Stimulated activated CD8-positive, alpha-beta memory T cell treated with anti-CD3 and anti-CD28 coated beads, Interleukin-15, amount 100 ng/mL, for 1 hour (primary cell): ENCODE results near the gene NAT9.

Experiments used
- DNase-seq: peaks from one replicate; pipeline ENCODE4 v3.0.0-alpha.2; 2020; ENCODE audit warnings: low read depth

NAT9 gene

DNA sequence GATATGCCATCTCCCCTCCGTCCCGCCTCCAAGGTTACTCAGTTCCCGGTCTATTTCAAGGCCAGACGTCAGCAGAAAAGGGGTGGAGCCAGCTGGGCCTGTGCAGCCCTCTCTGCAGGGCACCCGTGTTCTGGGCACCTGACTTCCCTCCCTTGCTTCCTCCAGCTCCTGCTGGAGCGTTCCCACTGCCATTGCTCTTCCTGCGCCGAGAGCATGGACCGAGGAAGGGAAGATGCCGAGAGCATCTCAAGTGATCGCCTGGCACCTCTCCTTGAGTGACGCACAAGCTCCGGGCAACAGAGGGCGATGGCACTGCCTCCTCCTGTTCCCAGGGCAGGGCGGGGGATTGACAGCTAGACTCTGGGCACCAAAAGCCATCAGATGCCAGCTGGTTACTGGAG lies 29.4 kb upstream of the NAT9 start:
- no peak for DNase-seq

DNA sequence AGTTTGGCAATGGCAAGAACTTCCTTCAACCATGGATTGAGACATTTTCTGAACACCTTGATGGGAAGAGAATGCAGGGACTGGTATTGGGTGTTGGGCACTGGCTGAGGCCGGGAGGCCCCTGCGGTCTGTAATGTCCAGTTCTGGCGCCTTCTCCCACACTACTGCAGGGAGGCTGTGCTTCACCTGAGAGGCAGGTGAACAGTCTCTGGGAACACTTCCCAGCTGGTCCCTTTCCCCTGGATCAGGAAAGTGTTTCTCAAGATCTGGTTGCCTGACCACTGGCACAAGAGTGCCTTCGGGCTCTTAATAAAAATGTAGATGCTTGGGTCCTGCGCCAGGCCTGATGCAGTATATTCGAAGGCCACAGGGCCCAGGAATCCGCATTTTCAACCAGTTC lies 28.5 kb upstream of the NAT9 start:
- DNase-seq, result no peak

DNA sequence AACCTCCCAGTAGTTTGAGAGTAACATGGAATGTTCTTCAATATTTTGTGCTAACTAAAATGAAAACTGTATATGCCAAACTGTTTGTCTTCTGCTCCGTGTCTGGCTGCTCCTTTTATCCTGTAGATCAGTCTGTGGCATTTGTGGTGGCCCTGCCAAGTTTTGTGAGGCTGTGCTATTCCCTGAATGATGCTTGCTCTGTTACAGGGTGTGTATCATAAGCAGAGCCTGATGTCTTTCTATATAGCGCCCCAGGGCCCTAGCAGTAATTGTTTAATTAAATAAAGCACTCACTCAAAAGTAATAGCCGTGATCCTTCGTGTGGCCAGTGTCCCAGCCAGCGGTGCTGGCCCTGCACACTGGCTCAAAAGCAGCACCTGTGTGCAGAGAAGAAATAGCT lies 27.8 kb upstream of the NAT9 start:
- DNase-seq, result no peak

DNA sequence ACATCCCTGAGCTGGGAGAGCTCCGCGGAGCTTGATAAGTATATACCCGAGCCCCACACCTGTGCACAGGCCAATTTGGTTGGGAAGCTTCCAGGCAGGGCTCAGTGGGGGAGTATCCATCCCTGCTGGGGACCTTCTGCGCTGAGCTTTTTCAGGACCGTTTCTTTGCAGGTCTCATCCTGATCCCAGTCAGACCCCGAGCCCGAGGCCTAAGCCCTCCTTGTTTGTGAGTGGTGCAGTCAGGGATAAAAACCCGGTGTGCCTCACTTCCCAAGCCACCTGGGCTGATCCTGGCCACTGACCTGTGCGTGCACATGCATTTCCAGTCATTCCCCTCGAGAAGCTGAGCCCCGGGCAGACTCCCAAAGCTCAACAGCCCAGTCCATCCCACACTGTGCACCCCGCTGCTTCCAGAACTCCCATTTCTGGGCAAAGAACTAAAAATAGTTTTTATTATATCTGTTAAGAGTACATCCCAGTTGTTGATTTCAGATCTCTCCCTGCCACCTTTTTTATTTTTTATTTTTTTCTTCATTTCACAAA lies 27.3 kb upstream of the NAT9 start:
- DNase-seq, result no peak

DNA sequence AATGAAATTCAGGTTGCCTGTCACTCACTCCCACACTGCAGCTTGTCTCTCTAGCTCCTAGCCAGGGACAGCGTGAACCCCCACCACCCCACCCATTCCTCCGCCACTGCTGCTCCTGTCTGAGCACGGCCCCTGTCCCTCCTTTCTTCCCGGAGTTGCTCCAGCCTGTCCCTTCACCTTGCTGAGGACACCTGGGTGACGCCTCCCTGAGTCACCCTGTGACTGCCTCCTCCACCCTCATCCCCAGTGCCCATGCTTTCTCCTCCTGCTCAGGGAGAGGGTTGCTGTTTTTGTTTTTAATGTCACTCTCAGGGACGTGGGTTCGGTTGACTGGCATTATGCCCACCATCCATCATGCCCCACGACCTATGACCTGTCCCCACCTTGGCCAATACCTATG lies 25.8 kb upstream of the NAT9 start:
- DNase-seq, result no peak

DNA sequence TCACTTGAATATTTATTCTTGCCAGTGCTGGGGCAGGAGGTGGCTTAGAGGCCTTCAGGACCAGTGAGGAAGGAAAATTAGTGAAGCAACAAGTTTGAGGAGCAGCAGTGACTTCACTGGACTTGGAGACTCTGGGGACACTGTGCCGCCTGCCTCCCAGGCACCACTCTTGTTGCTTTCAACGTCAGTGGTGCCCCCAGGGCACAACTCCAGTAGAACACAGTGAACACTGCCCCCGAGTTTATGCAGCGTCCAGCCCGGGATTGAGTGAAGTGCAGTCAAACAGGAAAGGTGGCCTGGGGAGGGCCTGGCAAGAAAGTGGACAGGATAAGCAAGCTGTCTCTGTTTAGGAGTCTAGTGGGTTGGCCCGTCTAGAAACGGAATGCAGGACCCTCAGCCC lies 24.4 kb upstream of the NAT9 start:
- DNase-seq, result no peak

DNA sequence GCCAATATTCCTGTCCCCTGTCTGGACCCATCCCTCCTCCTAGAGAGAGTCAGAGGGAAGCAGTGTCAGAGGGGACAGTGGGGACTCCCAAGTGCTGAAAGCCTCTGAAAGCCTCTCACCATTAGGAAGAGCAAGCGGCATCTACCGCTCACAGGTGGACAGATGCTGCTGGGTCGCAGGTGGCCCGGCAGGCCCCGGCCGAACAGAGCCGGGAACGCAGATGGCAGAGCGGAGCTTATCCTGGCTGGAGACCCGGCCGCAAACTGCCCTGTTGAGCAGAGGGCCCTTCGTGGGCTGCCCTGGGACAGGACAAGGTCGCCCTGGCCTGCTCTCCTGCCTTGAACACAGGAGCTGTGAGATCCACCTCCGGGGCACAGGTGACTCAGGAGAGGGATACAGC lies 23.0 kb upstream of the NAT9 start:
- no peak for DNase-seq

DNA sequence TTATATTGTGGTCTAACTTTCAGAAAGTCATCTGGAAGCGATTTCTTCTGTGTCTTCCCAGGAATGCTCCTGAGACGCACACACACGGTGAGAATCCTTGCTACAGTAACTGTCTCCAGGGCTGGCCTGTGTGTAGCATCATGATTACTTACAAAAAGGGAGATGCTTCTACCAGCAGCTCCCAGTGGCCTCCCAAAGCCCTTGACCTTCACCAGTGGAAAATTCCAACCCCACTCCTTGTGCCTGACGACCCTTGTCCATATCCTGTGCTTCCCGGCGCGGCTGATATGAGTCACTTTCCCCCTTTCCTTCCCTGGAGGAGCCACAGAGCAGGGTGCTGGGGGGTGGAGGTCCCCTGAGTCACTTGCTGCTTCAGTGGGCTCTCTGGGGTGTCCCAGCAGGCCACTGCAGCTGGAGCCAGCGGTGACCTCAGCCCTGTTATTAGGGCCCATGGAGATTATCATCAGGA lies 22.1 kb upstream of the NAT9 start:
- DNase-seq, result no peak

DNA sequence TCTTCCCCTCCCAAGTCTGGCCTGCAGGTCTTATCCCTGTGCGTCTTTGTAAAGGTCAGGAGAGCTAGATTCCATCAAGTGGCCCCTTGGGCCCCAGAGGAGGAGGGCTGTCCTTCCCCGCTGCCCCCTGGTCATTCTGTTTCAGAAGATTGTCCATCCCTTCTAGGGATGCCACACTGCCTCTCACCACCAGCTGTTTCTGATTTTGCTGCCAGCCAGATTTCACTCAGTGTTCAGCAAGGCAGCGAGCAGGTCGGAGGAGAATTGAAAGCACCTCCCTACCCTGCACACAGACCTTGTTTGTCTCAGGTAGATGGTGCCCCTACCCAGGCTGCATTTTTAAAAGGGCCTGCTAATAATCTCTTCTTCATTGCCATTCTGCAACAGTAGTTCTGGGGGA lies 21.7 kb upstream of the NAT9 start:
- no peak for DNase-seq

DNA sequence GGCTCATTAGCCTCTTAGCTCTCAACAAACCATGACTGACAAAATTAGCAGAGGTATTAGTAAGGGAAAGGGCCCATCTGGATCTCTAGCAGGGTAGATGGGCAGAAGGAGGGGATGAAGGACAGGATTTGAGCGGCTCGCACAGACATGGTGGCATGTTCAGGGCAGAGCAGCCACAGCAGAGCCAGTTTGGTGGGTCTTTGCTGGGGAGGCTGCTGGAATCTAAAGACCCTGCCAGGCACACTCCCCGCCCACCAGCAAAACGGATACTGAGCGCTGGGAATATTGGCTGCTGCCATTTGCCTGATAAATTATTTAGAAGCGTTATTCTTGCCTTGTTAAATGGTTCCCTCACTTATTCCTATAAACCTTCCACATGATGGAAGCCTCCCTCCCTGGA lies 20.7 kb upstream of the NAT9 start:
- DNase-seq, result no peak

DNA sequence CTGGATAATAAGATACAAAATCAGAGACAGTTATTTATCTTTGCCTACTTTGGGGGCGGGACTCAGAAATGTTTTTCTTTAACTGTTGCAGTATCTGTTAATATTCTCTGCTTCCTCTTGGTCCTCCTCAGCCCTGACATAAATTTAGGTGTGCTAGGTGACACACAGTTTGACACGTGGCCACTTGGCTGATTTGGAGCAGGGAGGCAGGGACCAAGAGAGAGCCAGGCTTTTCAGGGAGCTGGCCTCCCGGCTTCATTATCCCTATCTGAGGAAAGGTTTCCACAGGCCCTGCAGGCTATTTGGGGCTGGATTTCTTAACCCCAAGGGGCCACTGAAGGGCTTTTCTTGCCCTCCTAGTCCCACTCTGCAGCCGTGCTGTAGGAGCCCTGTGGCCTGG lies 20.1 kb upstream of the NAT9 start:
- DNase-seq, result no peak

DNA sequence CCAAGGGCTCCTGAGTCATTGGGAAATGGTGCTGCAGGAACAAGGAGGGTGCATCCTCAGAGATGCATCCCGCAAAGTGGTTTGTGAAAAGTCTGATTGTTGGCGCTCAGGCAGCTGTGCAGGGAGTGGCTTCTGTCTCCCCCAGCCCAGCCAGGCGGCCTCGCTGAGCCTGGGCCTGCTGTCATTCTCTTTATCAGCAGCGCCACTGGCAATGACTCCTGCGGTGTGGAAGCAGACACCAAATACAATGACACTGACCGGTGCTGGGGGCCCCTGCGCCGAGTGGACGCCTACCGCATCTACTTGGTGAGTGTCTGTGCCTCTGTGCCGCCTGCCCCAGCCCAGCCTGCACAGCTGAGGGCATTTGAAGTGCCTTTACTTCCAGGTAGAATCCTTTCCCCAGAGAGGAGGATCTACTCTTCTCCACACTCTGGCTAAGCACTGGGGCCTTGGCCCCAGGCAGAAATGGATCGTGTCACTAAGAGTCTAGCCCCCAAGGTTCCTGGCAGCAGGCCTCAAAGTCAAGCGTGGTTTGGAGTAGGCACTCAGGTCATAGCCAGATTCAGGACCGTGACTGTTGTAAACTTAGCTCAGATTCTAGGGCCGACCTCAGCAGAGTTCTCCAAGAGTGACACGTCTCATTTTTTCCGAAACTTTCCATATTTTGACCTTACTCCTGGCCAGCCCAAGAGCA lies 19.3 kb upstream of the NAT9 start:
- DNase-seq, result no peak

DNA sequence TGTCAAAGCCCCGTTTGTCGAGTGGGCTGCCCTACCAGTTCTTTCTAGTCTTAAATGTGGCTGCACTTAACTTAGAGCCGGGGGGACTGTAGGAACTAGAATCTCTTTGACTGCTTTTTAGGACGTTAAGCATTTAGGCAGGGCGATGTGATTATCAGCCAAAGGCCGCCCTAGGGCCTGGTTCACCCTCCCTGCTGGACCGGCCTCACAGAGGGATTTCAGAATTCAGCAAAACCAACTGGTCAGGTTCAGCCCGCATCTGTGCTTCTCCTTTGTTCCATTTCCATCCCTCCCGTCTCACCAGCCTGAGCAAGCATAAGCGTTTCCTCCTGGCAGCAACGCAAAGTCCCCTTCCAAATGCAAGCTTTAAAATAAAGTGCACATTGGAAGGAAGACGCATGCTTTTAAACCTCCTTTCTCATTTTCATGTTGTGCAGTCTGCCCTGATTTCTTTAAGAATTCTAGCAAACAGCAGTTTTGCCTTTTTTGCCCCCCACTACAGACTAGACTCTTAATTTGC lies 16.5 kb upstream of the NAT9 start:
- DNase-seq, result no peak

DNA sequence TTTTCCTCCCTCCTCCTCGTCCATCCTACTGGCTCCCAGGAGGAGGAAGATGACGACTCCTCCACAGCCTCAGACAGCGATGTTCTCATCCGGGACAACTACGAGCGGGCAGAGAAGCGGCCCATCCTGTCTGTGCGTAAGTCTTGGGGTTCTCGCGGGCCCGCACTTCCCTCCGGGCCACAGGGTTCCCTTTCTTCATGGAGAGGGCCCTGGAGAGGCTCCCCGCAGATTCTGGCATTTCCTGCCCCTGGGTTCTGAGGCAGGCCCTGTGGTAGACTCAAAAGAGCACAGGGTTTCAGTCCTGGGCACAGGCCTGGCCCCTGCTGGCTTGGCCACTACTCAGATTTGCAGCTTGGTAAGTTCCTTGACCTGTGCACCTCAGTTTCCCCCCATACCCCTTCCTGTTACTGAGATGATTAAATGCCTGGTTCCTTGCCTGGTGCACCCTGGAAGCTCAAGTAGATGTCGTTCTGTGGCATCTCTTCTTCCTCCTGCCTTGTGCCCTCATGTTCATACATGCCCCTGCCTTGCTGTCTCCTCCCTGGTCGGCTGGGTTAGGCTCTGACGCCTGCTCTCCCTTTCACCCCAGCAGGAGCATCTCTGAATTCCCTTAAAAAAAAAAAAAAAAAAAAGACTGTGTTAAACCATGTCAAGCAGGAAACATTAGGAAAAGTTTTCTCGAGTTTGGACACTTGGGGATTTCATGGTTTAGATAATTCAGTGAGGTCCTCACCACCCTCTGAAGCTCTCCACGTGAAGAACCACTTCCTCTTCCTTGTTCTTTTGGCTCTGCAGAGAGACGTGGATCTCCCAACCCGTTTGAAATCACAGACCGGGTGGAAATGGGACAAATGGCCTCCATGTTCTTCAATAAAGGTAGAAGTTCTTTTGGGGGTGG lies 14.3 kb upstream of the NAT9 start:
- no peak for DNase-seq

DNA sequence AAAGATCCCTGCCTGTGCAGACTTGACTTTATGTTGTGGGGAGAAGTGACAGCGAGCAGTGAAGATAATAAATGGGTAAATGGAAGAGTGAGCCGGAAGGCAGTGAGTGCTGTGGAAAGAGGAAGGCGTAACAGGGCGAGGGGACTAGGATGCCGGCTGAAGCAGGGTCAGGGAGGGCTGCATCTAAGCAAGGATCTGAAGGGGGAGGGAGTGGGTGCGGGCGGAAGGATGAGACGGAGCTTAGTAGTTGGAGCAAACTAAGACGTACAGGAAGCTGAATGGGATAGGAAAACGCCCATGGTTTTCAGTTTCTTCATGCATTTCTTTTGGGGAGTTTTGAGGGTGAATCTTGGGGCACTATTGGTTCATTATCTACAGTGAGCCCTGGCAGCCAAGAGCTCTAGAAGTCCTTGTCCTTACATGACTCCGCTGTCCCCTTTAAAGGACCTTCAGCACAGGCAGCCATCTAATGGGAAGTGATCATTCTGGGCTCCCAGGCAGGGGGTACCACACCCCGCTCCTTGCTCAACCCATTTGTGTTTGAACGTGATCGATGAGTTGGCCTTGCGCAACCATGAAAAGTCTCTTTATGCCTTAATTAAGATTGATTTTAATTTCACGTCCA lies 10.4 kb upstream of the NAT9 start:
- no peak for DNase-seq

DNA sequence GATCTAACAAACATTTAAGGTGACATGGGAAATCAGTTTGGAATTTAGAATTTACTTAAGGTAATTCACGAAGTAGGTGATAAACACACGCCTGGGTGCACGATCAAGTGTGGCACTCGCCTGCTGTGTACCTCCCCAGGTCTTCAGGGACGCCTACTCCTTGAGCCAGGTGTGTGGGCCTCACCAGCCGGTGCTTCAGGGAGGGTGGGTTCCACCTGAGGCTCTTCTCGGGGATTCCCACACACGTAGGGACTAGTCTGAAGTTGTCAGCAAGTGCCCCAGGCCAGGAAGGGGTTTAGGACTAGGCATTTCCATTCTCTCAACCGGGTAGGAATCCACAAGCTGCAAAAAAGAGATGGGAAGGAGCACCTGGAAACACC lies 9.8 kb upstream of the NAT9 start:
- DNase-seq, result no peak

DNA sequence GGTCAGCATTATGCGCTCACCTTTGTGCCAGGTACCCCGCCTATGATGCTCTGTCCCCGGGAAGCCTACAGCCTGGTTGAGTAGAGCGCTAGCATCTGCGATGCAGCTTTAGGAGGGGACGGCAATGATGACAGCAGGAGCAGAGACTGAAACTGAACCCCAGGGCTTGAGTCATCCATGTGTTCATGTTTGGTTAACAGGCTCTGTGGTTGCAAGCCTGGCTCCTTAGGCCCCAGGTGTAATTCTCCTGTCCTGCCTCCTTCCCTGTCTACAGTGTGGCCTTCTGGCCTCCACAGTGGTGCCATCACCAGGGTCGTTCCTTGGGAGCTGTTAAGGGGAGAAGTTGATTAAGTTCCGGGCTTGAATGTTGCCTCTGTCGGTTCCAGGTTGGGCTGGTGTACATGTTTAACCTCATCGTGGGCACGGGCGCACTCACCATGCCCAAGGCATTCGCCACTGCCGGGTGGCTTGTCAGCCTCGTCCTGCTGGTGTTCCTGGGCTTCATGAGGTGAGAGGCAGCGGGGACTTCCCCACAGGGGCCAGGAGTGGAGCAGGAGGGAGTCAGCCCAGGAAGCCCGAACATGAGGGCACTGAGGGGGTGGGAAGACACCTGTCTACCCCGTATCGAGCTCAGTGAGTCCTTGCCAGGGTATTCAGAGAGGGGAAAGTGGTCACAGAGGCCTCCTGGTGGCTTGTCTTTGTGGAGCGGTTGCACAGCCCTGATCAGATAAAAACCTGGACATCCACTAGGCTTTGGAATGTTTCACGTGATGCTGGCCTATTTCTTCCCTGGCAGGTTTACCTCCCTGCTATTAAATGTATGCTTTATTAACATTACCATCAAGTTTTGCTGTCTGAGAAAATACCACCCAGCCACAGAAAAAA lies 9.2 kb upstream of the NAT9 start:
- no peak for DNase-seq

DNA sequence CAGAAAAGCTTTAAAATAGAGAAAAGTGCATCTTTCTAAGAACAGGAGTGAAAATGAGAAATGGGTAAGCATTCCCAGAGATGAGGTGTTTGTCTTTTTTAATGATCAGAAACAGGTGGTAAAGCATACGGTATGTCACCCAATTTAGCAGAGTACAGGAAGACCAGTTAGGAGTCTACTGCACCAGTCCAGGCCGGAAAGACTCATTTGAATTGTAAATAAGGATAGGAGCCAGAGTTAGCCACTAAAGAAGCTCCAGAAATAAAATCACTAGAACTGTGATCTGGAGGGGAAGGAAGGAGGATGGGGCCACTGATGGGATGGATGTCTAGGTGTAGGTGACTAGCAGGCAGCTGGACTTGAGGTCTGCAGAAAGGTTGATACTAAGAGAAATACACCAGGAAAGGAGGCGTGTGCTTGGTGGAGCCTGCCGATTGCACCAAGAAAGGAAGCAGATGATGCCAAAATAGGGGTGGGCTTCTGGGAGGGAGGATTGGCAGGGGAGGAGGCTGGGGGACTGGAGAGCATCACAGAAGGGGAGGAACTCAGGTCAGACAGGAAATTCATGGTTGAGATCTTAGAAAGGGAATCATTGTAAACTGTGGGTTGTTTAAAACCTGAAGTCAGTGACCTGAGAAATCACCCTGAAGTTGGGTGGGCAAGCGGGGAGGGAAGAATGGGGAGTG lies 8.1 kb upstream of the NAT9 start:
- DNase-seq, result no peak

DNA sequence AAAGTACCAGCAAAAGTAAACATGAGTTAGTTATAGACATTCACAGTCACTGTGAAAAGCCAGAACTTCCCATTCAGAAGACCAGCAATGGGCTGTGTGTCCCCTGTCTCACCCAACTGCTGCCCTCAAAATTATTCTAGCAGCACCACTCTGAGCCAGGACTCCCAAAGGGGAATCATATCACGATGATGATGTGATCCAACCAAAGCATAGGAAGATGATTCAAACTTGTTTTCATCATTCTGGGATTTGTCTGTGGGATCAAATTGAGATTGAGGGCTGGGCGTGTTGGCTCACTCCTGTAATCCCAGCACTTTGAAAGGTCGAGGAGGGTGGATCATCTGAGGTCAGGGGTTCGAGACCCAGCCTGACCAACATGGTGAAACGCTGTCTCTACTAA lies 6.4 kb upstream of the NAT9 start:
- no peak for DNase-seq

DNA sequence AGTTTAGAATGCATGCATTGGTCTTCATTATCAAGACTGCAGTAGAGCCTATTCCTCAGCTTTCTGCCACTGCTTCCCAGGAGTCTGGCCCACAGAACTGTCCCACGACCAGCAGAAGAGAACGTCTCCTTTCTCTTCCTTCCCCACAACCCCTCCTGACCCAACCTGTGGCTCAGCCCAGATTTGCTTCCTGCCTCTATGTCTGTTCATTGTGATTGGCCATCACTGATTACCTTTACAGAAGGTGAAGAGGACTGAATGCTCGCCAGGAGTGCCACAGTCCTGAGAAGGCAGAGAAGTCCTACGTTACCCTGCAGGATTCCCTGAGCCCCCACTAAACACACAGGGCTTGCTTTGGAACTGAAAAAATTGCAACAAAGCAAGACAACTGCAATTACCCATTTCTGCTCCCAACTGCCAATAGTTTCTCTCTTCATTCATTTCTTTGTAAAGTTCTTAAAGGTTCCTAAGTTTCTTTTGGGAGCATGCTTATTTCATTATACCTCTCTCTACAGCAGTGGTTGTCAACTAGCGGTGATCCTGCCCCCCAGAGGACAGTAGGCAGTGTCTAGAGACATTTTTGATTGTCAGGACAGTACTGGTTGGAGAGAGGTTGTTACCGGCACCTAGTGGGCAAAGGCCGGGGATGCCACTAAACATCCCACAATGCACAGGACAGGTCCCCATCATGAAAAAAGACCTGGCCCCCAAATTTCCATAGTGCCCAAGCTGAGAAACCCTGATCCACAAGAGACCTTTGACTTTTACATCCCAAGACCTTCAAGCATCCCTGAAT lies 4.5 kb upstream of the NAT9 start:
- no peak for DNase-seq
